HUES6 (cell line): ENCODE data around the gene DISC1.

Experiments used
- H3K27ac ChIP-seq: 2 replicates; pipeline ENCODE4 v1.7.0; 2013; ENCODE audit warnings: low read depth, mild to moderate bottlenecking, low read length, inconsistent platforms
- H3K27me3 ChIP-seq: 2 replicates; pipeline ENCODE4 v1.6.1; 2013; ENCODE audit warnings: low read length; ENCODE audit not compliant: control insufficient read depth, insufficient read depth
- H3K36me3 ChIP-seq: 2 replicates; pipeline ENCODE4 v1.6.1; 2013; ENCODE audit warnings: low read length; ENCODE audit not compliant: control insufficient read depth, insufficient read depth
- H3K4me1 ChIP-seq: 2 replicates; pipeline ENCODE4 v1.6.1; 2013; ENCODE audit warnings: low read length; ENCODE audit not compliant: control insufficient read depth, insufficient read depth
- H3K4me3 ChIP-seq: 2 replicates; pipeline ENCODE4 v1.5.1; 2013; ENCODE audit warnings: low read depth, low read length
- H3K9ac ChIP-seq: one replicate; pipeline ENCODE4 v1.6.1; 2013; ENCODE audit warnings: mild to moderate bottlenecking, low read length
- H3K9me3 ChIP-seq: 2 replicates; pipeline ENCODE4 v1.6.1; 2013; ENCODE audit warnings: low read depth, low read length; ENCODE audit not compliant: control insufficient read depth, insufficient read depth

The DISC1 gene

GRCh38 chr1:232029315-232029714 lies 402.7 kb downstream of the DISC1 start:
- Histone ChIP-seq H3K27me3 (no peaks in the 10 kb centered on the region), H3K4me1 (peaks cover 4% of the 10 kb centered on the region; the same call in 1 of the 2 replicates), H3K36me3 (no peaks in the 10 kb centered on the region), H3K9me3 (no peaks in the 10 kb centered on the region), H3K9ac (no peak overlapping the region), H3K27ac (no peak overlapping the region), H3K4me3 (no peak overlapping the region)

GRCh38 chr1:232031156-232031555 lies 404.6 kb downstream of the DISC1 start:
- Histone ChIP-seq H3K27ac (no peak overlapping the region), H3K4me1 (peaks cover 4% of the 10 kb centered on the region; the same call in 1 of the 2 replicates), H3K9ac (no peak overlapping the region), H3K27me3 (no peaks in the 10 kb centered on the region), H3K4me3 (no peak overlapping the region), H3K36me3 (no peaks in the 10 kb centered on the region), H3K9me3 (no peaks in the 10 kb centered on the region)

DNA sequence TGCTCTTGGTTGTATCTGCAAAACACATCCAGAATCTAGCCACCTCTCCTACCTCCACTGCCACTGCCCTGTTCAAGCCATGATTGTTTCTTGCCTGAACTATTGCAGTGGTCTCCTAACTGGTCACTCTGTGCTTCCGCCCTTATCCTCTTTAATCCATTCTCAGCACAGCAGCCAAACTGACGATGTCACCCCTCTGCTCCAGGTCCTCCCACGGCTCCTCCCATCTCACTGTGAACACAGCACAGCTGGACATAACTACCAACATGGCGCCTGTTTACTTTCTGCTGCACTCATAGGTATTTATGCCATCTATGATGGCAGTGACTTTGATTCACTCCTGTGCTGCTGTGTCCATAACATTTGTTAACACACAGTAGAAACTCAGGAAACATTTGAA lies 406.7 kb downstream of the DISC1 start:
- Histone ChIP-seq H3K27ac (no peak overlapping the region), H3K27me3 (no peaks in the 10 kb centered on the region), H3K9me3 (peaks cover 6% of the 10 kb centered on the region), H3K9ac (no peak overlapping the region), H3K4me3 (no peak overlapping the region), H3K4me1 (peaks cover 4% of the 10 kb centered on the region), H3K36me3 (no peaks in the 10 kb centered on the region)

GRCh38 chr1:232034556-232034955 lies 408.0 kb downstream of the DISC1 start:
- Histone ChIP-seq H3K4me3 (no peak overlapping the region), H3K27ac (no peak overlapping the region), H3K9me3 (peaks cover 6% of the 10 kb centered on the region), H3K27me3 (no peaks in the 10 kb centered on the region), H3K9ac (no peak overlapping the region), H3K4me1 (peaks cover 4% of the 10 kb centered on the region), H3K36me3 (no peaks in the 10 kb centered on the region)

DNA sequence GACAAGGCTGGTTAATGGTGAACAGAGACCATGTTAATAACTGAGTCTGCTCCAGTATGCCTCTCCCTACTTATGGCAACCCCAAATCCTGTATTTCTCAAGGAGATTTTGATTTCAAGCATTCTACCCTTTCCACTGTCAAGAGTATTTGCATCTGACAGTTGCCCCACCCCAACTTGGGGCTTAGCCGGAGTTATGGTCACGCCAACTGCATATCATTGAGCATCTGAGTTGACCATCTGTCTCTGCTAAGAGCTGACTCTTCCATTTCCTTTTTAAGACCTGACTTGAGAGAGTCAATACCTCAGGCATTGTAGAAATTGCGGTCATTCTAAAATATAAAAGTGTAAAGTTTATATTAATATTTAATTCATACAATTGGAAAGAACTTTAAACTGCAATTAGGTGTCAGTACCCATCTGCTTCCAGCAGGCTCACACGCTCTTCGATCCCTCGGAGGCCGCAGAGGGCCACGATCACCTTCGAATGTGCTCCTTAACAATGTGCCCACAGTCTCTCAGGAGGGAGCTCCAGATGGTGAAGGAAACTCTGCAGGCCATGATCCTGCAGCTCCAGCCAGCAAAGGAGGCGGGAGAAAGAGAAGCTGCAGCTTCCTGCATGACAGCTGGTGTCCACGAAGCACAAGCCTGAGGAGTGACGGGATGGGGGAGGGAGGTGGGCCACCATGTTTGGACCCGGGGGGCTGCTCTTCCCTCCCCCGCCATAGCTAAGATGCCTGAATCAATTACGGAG lies 409.8 kb downstream of the DISC1 start:
- H3K36me3 ChIP-seq, result no peaks in the 10 kb centered on the region
- no peak overlapping the region for H3K27ac ChIP-seq
- no peaks in the 10 kb centered on the region for H3K27me3 ChIP-seq
- no peak overlapping the region for H3K4me3 ChIP-seq
- peaks cover 4% of the 10 kb centered on the region for H3K4me1 ChIP-seq
- peaks cover 6% of the 10 kb centered on the region for H3K9me3 ChIP-seq
- no peak overlapping the region for H3K9ac ChIP-seq

DNA sequence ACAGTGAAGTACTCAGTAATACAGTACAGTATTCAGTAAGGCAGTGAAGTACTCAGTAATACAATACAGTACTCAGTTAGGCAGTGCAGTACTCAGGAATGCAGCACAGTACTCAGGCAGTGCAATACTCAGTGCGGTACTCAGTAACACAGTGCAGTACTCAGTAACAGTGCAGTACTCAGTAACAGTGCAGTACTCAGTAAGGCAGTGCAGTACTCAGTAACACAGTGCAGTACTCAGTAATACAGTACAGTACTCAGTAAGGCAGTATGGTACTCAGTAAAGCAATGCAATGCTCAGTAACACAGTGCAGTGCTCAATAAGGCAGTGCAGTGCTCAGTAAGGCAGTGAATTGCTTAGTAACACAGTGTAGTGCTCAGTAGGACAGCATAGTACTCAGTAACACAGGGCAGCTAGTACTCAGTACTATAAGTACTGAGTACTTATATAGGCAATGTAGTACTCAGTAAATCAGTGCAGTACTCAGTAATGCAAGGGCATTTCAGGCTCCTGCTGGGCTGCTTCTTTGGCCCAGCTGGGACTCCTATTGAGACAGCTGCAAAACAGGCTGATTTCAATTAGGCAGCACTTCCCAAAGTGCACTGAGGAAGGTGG lies 411.3 kb downstream of the DISC1 start:
- Histone ChIP-seq H3K36me3 (no peaks in the 10 kb centered on the region), H3K27me3 (no peaks in the 10 kb centered on the region), H3K27ac (no peak overlapping the region), H3K4me1 (peaks cover 4% of the 10 kb centered on the region), H3K4me3 (no peak overlapping the region), H3K9ac (no peak overlapping the region), H3K9me3 (peaks cover 6% of the 10 kb centered on the region)

DNA sequence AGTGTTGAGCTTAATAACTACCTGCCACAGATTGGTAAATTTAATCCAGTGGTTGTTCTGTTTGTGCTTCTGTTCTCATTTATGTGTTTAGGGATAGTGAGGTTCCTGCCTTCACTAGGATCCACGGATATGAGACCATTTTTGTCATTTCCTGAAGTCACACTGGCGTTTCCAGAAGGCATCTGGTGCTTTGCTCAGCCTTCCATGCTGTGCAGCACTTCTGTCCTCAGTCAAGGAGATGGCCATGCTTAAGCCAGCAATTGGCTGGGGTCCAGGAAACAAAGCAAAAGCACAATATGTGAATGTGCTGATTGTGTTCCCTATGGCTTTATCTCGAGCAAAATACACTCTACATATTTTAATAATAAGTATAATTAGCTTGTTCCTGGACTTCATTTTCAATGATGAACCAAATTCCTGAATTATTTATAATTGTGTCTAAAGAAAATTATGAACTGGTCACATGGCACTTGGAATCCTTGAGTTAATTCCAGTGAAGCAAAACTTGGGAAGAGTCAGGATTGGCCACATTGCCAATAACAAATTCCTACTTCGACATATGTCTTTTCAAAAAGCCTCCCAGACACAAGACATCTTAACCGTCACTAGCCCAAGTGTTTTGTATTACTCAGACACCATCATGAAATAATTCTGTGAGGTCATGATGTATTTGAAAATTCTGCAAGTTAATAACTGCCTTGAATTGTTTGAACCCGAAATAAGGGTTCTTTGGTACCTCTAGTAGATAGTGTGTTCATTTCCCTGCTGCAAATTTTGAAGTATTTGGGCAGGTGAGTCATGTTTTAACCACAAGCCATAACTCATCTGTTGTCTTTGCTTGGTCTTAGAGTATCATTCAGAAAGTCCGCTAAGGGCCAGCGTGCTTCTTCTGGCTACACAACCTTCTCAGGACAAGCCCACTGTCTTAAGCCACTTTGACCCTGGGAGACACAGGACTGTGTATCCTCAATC lies 412.4 kb downstream of the DISC1 start:
- Histone ChIP-seq H3K4me1 (no peaks in the 10 kb centered on the region; the same call in 1 of the 2 replicates), H3K27ac (no peak overlapping the region), H3K4me3 (no peak overlapping the region), H3K36me3 (no peaks in the 10 kb centered on the region), H3K9ac (no peak overlapping the region), H3K9me3 (peaks cover 6% of the 10 kb centered on the region), H3K27me3 (no peaks in the 10 kb centered on the region)

- H3K27ac ChIP-seq, result no peak overlapping the region
- no peaks in the 10 kb centered on the region for H3K27me3 ChIP-seq
- peaks cover 8% of the 10 kb centered on the region for H3K4me1 ChIP-seq
- H3K9me3 ChIP-seq, result peaks cover 6% of the 10 kb centered on the region
- H3K9ac ChIP-seq, result no peak overlapping the region
- no peak overlapping the region for H3K4me3 ChIP-seq
- no peaks in the 10 kb centered on the region for H3K36me3 ChIP-seq
Measured at GRCh38 chr1:232040260-232040659, 413.7 kb downstream of the DISC1 start.

DNA sequence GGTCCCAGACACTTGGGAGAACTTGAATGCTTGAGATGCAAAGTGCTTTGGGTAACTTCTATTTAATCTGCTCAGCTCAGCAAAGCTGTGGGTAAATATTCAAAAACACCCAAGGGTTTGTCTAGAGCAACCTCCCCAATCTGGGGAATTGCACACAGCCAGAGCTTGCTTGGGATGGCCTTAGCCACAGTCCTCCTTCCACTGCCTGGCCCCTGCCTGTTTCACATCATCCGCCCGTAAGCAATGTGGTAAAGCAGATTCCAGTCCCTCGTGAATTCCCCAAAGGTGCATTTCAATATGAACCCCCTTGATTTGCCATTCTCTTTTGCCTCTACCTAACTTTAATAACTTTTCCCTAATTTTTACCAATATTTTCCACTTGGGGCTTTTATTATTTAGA lies 418.1 kb downstream of the DISC1 start:
- H3K9ac ChIP-seq, result no peak overlapping the region
- H3K27ac ChIP-seq, result no peak overlapping the region
- peaks cover 29% of the 10 kb centered on the region for H3K4me1 ChIP-seq
- H3K27me3 ChIP-seq, result no peaks in the 10 kb centered on the region
- no peak overlapping the region for H3K4me3 ChIP-seq
- no peaks in the 10 kb centered on the region for H3K9me3 ChIP-seq
- no peaks in the 10 kb centered on the region for H3K36me3 ChIP-seq

DNA sequence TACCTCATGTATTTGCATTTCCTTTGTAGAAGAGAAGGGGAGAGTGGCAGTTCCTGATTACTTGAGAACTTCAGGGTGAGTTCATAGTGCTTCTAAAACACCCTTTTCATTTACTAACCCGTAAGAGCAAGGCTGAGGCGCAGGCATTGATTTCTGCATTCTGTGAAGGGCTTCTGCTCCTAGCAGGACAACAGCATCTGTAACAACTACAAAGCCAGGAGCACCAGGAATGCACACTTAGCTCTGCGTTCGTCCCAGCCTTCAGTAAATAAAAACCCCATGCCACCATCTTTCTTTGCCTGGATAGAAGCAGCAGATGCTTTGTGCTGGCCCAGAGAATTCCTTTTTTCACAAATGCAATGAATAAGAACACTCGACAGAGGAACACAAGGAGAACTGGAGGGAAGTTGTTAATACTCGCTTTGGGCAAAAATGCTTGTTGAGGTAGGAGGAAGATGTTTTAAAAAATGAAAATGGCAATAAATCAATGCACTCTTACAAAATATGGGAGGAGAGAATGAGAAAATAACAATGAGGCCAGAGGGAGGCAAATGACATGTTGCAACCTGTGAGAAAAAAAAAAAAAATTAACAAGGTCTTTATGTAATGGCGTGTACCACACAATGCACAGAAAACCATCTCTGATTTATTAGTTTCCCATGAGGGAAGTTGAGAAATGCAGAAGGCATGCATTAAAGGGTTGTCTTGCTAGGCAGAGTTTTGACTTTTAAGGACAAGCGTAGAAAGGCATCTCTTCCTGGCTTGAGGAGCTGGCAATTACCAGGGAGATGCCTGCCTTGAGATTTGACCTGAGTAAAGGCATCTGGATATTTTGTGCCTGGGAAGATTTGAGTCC lies 418.8 kb downstream of the DISC1 start:
- Histone ChIP-seq H3K9ac (no peak overlapping the region), H3K27me3 (no peaks in the 10 kb centered on the region), H3K36me3 (no peaks in the 10 kb centered on the region), H3K9me3 (no peaks in the 10 kb centered on the region), H3K27ac (no peak overlapping the region), H3K4me3 (no peak overlapping the region), H3K4me1 (peaks cover 29% of the 10 kb centered on the region)
